ENCODE results near the gene PPARD. TPM values are rescaled to one million over a fixed set of nuclear protein-coding genes. Genes with fewer than 3 reads are reported as not detected.

The PPARD gene
- total and polyA plus RNA-seq, 2 of the 13 experiments (the other 11 are each of a cell fraction or from before 2014, with no cell fraction given): 6.1 to 13.3 TPM

- TF ChIP-seq, protein P1, sequence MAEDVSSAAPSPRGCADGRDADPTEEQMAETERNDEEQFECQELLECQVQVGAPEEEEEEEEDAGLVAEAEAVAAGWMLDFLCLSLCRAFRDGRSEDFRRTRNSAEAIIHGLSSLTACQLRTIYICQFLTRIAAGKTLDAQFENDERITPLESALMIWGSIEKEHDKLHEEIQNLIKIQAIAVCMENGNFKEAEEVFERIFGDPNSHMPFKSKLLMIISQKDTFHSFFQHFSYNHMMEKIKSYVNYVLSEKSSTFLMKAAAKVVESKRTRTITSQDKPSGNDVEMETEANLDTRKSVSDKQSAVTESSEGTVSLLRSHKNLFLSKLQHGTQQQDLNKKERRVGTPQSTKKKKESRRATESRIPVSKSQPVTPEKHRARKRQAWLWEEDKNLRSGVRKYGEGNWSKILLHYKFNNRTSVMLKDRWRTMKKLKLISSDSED (CRISPR knock-in tag; IDR thresholded peaks at IDR 0.05): peak; percentile 7; the same call in 1 of the 2 replicates
- no peak for TF ChIP-seq GTF2F1 (IDR thresholded peaks at IDR 0.05; ENCODE audit: low read length)
- peak; percentile 18; the same call in 1 of the 2 replicates for TF ChIP-seq ZNF558 (CRISPR knock-in tag; IDR thresholded peaks at IDR 0.05; ENCODE audit: borderline replicate concordance)
- TF ChIP-seq CHCHD3 (CRISPR knock-in tag; IDR thresholded peaks at IDR 0.05): no peak
- TF ChIP-seq, protein P2, sequence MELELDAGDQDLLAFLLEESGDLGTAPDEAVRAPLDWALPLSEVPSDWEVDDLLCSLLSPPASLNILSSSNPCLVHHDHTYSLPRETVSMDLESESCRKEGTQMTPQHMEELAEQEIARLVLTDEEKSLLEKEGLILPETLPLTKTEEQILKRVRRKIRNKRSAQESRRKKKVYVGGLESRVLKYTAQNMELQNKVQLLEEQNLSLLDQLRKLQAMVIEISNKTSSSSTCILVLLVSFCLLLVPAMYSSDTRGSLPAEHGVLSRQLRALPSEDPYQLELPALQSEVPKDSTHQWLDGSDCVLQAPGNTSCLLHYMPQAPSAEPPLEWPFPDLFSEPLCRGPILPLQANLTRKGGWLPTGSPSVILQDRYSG (CRISPR knock-in tag; IDR thresholded peaks at IDR 0.05): peak; percentile 95
- no peak for TF ChIP-seq RAD51 (IDR thresholded peaks at IDR 0.05; ENCODE audit: borderline replicate concordance)
- peak; percentile 63 for TF ChIP-seq CTCF (CRISPR knock-in tag; IDR thresholded peaks at IDR 0.05)
- TF ChIP-seq ZNF20 (CRISPR knock-in tag; IDR thresholded peaks at IDR 0.05): peak; percentile 80; the same call in 1 of the 2 replicates
- peak; percentile 66; the same call in 1 of the 2 replicates for TF ChIP-seq TARDBP (CRISPR knock-in tag; IDR thresholded peaks at IDR 0.05)
- peak; percentile 80; the same call in 1 of the 2 replicates for TF ChIP-seq NCOA1 (CRISPR knock-in tag; IDR thresholded peaks at IDR 0.05)
- TF ChIP-seq DNMT1 (CRISPR knock-in tag; IDR thresholded peaks at IDR 0.05): peak; percentile 75; the same call in 1 of the 2 replicates
- TF ChIP-seq ZNF33A (CRISPR knock-in tag; IDR thresholded peaks at IDR 0.05; ENCODE audit: borderline replicate concordance): no peak
- TF ChIP-seq ZBTB7B (CRISPR knock-in tag; IDR thresholded peaks at IDR 0.05): peak; percentile 46; the same call in 1 of the 2 replicates
- TF ChIP-seq SMAD3 (CRISPR knock-in tag; IDR thresholded peaks at IDR 0.05): 0 out of 2 replicates have a peak, but pooled peaks have one; percentile 9
- TF ChIP-seq, protein P3, sequence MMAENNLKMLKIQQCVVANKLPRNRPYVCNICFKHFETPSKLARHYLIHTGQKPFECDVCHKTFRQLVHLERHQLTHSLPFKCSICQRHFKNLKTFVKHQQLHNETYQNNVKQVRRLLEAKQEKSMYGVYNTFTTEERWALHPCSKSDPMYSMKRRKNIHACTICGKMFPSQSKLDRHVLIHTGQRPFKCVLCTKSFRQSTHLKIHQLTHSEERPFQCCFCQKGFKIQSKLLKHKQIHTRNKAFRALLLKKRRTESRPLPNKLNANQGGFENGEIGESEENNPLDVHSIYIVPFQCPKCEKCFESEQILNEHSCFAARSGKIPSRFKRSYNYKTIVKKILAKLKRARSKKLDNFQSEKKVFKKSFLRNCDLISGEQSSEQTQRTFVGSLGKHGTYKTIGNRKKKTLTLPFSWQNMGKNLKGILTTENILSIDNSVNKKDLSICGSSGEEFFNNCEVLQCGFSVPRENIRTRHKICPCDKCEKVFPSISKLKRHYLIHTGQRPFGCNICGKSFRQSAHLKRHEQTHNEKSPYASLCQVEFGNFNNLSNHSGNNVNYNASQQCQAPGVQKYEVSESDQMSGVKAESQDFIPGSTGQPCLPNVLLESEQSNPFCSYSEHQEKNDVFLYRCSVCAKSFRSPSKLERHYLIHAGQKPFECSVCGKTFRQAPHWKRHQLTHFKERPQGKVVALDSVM (CRISPR knock-in tag; IDR thresholded peaks at IDR 0.05): peak; percentile 43; the same call in 1 of the 2 replicates
- peak; percentile 98 for TF ChIP-seq ZNF292 (CRISPR knock-in tag; IDR thresholded peaks at IDR 0.05; ENCODE audit: borderline replicate concordance, low read depth)
- TF ChIP-seq ATF7-NPFF (CRISPR knock-in tag; IDR thresholded peaks at IDR 0.05; ENCODE audit: low read depth): peak; percentile 79; the same call in 1 of the 2 replicates
- no peak for TF ChIP-seq ZNF207 (IDR thresholded peaks at IDR 0.05; ENCODE audit: borderline replicate concordance)
- TF ChIP-seq, protein P4, sequence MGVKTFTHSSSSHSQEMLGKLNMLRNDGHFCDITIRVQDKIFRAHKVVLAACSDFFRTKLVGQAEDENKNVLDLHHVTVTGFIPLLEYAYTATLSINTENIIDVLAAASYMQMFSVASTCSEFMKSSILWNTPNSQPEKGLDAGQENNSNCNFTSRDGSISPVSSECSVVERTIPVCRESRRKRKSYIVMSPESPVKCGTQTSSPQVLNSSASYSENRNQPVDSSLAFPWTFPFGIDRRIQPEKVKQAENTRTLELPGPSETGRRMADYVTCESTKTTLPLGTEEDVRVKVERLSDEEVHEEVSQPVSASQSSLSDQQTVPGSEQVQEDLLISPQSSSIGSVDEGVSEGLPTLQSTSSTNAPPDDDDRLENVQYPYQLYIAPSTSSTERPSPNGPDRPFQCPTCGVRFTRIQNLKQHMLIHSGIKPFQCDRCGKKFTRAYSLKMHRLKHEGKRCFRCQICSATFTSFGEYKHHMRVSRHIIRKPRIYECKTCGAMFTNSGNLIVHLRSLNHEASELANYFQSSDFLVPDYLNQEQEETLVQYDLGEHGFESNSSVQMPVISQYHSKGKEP (CRISPR knock-in tag; IDR thresholded peaks at IDR 0.05): no peak
- no peak; the same call in 1 of the 2 replicates for TF ChIP-seq MIER3 (CRISPR knock-in tag; IDR thresholded peaks at IDR 0.05; ENCODE audit: borderline replicate concordance)
- 0 out of 2 replicates have a peak, but pooled peaks have one; percentile 18 for TF ChIP-seq ESRRA (CRISPR knock-in tag; IDR thresholded peaks at IDR 0.05; ENCODE audit: low read depth)
These were observed 23.9 kb upstream of the PPARD start (continued) for GRCh38 chr6:35318196-35319171.

All from HepG2 (cell line).